RPMI8226 (cell line): ENCODE measurements around the gene IQCF6.
"Not testable (repeated sequence)": the region's sequence is repeated elsewhere in the genome, so short reads cannot be mapped to it uniquely, and the experiment has no call there.

ENCODE experiments used
- DNase-seq: peaks from one replicate; pipeline ENCODE4 v3.0.0-alpha.2; 2015

IQCF6 gene

DNA sequence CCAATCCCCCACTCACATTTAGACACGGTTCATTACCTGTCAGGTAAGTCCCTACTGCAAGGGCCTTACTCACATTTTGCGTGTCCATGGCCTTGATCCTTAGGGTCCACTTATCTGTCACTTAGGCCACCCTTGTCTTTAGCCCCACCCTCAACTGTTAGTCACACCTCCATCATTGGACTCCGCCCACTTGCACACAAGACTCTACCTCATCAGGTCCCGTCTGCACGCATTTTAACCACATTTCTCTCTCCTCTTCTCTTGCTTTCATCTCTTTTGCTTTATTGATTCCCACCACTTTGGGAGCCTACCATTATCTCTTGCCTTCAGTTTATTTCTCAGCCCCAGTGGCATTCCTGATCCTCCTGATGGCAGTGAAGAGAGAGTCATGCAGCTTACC lies at the start of gene IQCF6:
IQCF6 (minus strand) TSS at position 101 of the 400 bp plus-strand sequence; CDS start at position 88, 13 bp downstream.
- DNase-seq = no peak

DNA sequence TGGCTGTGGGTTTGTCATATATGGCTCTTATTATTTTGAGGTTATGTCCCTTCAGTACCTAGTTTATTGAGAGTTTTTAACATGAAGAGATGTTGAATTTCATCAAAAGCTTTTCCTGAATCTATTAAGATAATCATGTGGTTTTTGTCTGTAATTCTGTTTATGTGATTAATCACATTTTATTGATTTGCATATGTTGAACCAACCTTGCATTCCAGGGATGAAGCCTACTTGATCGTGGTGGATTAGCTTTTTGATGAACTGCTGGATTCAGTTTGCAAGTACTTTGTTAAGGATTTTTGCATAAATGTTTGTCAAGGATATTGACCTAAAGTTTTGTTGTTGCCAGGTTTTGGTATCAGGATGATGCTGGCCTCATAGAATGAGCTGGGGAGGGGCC lies 49.3 kb upstream of the IQCF6 start:
- DNase-seq = no peak

DNA sequence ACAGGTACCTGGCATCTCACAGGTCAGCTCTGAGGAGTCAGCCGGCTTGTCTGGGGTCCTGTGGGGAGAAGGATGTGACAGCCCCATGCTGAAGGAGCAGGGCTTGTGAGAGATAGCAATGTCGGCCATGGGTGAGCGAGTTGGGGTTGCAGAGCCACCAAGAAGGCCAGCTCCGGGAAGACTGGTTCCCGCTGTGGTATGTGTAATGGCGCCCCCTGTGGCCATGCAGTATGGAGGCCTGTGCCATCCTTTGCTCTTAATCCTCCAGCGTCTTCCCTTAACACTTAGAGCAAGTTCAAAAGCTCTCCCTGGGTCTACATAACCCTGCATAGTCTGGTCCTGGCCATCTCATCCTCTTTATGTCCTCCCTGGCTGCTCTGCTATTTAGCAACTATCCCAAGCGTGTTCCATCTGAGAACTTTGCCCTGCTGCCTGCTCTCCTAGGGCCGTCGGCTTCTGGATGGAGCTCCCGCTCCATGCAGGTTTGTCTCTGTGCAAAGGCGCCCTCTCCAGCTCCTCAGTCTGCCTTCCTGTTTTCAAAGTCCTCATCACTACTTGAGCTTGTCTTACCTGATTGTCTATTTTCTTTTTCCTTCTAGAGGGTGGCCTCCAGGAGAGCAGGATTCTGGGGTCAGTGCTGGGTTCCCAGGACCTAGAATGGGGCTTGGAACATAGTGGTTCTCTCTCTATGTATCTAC lies 40.8 kb upstream of the IQCF6 start:
- peak; percentile 51 for DNase-seq

GRCh38 chr3:51819151-51819550 lies 40.1 kb upstream of the IQCF6 start:
- DNase-seq = no peak

GRCh38 chr3:51817375-51817774 lies 38.3 kb upstream of the IQCF6 start:
- DNase-seq = no peak

GRCh38 chr3:51816723-51817122 lies 37.7 kb upstream of the IQCF6 start:
- no peak for DNase-seq

DNA sequence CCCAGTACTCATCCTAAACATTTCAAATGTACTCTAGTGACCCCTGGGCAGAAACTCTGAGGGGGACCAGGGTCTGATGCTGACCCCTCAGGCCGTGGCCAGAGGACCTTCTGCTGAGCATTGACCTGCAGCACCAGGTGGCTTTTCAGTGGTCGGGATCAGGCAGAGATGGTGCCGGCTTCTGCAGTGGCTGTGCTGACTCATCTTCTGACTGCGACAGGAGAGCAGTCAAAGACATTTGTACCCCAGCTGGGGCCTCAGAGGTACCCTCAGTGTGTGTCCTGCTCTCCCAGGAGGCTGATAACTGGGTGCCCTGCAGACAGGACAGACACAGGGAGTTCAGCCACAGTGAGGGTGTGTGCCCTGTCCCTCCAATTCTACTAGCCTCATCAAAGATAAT lies 36.6 kb upstream of the IQCF6 start:
- no peak for DNase-seq

- DNase-seq = no peak
Measured at GRCh38 chr3:51814034-51814433, 35.0 kb upstream of the IQCF6 start.

DNA sequence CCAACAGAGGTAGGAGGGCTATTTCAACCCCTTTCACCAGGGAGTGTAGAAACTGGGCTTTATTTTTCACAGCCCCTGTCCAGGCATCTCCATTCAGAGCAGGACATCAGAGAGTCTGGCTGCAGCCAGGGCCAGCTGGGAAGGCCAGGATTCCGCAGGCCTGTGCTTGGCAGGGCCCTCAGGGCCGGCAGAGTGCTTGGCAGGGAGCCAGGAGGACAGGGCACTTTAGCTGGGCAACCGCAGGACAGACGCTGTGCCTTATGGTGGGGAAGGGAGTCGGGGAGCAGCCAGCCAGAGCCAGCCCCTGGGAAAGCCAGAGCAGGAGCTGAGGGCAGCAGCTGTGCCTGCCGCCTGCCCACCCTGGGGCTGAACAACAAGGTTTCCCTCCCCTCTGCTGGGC lies 34.5 kb upstream of the IQCF6 start:
- no peak for DNase-seq

- DNase-seq = no peak
Measured at GRCh38 chr3:51808934-51809333, 29.9 kb upstream of the IQCF6 start.

- peak; percentile 74 for DNase-seq
Measured at GRCh38 chr3:51802106-51802703, 23.2 kb upstream of the IQCF6 start.

GRCh38 chr3:51800750-51801125 lies 21.7 kb upstream of the IQCF6 start:
- DNase-seq = no peak

DNA sequence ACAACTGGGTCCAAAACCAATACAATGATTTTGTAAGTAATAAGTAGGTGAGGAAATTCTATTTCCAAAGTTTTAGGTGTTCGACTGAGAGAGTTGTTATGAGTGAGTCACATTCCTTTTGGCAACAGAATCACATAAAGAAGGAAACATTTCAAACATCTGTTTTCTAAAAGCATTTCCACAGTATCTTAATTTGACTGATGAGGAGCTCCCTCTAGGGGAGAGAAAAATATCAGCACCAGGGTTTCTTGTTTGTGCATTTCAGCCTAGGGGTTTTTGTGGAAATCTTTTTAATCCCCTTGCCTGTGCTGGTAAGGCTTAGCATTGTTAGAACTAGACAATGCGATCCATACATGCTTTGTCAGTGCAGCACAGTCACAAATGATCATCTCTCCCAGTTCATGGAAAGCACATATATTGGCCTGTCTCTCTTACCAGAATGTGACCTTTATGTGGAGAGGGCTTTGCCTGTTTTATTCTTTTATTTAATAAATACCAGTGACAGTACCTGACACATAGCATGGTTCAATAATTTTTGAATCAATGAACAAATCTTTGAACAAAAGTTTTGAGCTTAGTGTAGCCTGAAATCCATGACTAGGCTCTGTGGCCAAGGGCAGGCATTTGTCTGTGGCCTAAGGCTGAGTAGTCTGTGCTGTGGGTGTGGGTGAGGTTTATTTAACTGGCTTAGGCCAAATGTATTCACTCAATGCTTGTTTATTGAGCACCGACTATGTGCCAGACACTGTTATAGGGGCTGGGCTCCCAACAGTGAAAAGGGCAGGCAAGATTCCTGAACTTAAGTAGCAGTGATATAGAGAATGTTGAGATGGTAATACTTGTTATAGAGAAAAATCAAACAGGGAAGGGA lies 21.1 kb upstream of the IQCF6 start:
- peak; percentile 67 for DNase-seq

- DNase-seq = peak; percentile 10
Measured at GRCh38 chr3:51798411-51798963, 19.4 kb upstream of the IQCF6 start.

DNA sequence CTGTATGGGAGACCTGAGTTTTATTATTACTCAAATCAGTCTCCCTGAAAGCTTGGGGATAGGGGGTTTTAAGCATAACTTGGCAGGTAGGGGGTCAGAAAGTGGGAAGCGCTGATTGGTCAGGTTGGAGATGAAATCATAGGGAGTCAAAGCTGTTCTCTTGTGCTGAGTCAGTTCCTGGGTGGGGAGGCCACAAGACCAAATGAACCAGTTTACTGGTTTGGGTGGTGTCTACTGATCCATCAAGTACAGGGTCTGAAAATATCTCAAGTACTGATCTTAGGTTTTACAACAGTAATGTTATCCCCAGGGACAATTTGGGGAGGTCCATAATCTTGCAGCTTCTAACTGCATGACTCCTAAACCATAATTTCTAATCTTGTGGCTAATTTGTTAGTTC lies 17.8 kb upstream of the IQCF6 start:
- DNase-seq = no peak

GRCh38 chr3:51794206-51794605 lies 15.2 kb upstream of the IQCF6 start:
- DNase-seq = no peak

DNA sequence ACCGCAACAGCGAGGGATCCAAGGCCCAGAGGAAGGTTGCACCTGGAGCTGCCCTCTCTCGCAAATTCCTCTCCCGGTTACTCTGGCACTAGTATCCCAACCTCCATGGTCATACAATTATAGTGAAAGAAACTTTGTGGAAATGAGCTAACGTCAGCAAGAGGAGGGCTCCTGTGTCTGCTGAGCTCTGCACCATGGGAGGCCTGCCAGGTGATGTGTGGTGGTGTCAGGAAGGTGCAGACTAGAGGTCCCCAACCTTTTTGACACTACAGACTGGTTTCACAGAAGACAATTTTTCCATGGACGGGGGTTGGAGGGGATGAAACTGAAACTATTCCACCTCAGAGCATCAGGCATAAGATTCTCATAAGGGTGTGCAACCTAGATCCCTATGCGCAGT lies 13.2 kb upstream of the IQCF6 start:
- DNase-seq = peak; percentile 80

DNA sequence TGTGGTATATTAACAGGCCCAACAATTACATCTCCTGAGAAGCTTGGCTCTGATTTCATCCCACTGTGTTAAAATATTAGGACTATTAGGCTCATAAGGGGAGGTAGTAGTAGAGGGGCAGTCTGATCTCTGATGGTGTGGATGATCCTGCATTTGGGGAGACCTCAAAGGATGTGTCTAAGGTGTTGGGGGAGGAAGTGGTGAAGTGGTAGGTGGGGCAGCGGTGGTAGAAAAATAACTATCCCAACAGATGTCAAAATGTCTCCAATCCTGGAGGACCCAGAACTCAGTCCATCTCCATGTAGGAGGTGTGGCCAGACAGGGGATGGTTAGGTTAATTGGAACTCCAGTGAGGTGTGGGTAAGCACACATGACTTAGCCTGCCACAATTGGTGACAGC lies 10.4 kb upstream of the IQCF6 start:
- no peak for DNase-seq

DNA sequence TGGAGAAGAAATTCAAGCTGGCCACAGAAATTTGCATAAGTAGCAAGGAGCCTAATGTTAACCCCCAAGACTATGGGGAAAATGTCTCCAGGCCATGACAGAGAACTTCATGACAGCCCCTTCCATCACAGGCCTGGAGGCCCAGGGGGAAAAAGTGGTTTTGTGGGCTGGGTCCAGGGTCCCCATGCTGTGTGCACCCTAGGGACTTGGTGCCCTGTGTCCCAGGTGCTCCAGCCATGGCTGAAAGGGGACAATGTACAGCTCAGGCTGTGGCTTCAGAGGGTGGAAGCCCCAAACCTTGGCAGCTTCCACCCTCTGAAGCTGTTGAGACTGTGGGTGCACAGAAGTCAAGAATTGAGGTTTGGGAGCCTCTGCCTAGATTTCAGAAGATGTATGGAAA lies 8.5 kb upstream of the IQCF6 start:
- DNase-seq = not testable (repeated sequence)

DNA sequence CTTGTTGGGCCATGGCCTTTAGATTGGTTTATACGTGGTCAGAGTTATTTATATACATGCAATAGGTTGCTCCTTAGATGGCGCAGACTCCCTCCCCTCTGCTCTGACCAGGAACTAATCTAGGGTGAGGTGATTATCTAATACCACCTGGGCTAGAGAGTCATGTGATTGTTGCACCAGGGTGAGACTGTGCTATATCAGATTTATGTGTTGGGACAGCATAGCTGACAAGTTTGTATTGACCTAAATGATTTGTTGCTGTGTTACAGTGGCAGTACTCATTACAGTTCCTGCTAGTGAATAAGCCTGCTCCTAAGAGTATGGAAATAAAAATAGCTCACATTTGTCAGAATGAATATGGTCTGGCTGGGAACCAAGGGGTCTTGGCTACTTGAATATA lies 7.2 kb upstream of the IQCF6 start:
- DNase-seq = no peak

- DNase-seq = no peak
Measured at GRCh38 chr3:51778554-51778953, 483 bp downstream of the IQCF6 start.

- DNase-seq = no peak
Measured at GRCh38 chr3:51777985-51778384, 1.1 kb downstream of the IQCF6 start.

DNA sequence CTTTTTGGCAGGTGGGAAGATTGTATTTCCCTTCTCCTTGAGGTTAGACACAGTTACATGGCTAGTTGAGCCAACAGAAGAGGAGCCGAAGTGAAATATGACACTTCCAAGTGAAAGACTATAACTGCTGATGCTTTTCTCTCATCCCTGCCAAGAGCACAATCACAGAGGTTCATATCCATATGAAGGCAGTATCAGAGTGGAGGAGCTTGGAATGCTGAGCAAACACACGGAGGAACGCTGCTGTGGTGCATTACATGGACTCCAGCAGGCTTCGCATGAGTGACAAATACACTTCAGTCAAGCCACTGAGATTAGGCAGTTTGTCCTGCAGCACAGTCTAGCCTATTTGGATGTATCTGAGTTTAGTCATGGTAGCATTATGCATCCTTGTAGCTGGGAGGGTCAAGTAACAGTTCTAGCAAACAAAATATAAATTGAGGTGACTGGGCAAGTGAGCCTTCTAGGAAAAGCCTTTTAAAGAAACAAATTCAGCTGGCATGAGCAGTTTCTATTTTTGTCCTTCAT lies 5.4 kb downstream of the IQCF6 start:
- no peak for DNase-seq
